Neural cell (in vitro differentiated cells): Measurements from ENCODE around the gene ESPN. TPM values are rescaled to one million over a fixed set of nuclear protein-coding genes. Genes with fewer than 3 reads are reported as not detected.

Source experiments
- H2AFZ ChIP-seq: fragments of 200-600, 300-800 bp; sonication (generic), shearing (Covaris generic); 2 replicates; pipeline ENCODE4 v1.6.0; 2014; ENCODE audit warnings: low read depth, mild to moderate bottlenecking, antibody characterized with exemption, low read length, moderate library complexity
- H3F3A ChIP-seq: fragments of 200-600 bp; shearing (Covaris generic); 2 replicates; pipeline ENCODE4 v1.6.1; 2016; ENCODE audit warnings: mild to moderate bottlenecking, moderate library complexity, mixed read lengths, antibody characterized with exemption, low read length; ENCODE audit not compliant: insufficient read depth, poor library complexity, severe bottlenecking
- H3K27ac ChIP-seq: fragments of 200-600, 300-800 bp; sonication (generic), shearing (Covaris generic); 2 replicates; pipeline ENCODE4 v1.5.1; 2014; ENCODE audit warnings: mild to moderate bottlenecking, low read length, moderate library complexity
- H3K27me3 ChIP-seq: fragments of 300-800, 200-600 bp; sonication (generic), shearing (Covaris generic); 2 replicates; pipeline ENCODE4 v1.6.0; 2014; ENCODE audit warnings: mild to moderate bottlenecking, low read depth, low read length, moderate library complexity; ENCODE audit not compliant: insufficient read depth
- H3K36me3 ChIP-seq: fragments of 300-800, 200-600 bp; sonication (generic), shearing (Covaris generic); 2 replicates; pipeline ENCODE4 v1.5.1; 2014; ENCODE audit warnings: mild to moderate bottlenecking, antibody characterized with exemption, low read length, moderate library complexity; ENCODE audit not compliant: insufficient read depth
- H3K4me2 ChIP-seq: fragments of 300-800, 200-600 bp; sonication (generic), shearing (Covaris generic); 2 replicates; pipeline ENCODE4 v1.6.0; 2014; ENCODE audit warnings: mild to moderate bottlenecking, low read length
- H3K4me3 ChIP-seq: fragments of 300-800, 200-600 bp; sonication (generic), shearing (Covaris generic); 2 replicates; pipeline ENCODE4 v1.5.1; 2014; ENCODE audit warnings: mild to moderate bottlenecking, low read length, moderate library complexity
- H3K79me2 ChIP-seq: fragments of 200-600 bp; shearing (Covaris generic); replicated peaks from 2 replicates; pipeline ENCODE4 v1.6.0; 2014; ENCODE audit warnings: mild to moderate bottlenecking, low read length, moderate library complexity; ENCODE audit not compliant: insufficient read depth
- H3K9ac ChIP-seq: fragments of 300-800, 200-600 bp; sonication (generic), shearing (Covaris generic); 2 replicates; pipeline ENCODE4 v1.6.1; 2016; ENCODE audit warnings: mild to moderate bottlenecking, low read length, mixed read lengths
- H3K9me2 ChIP-seq: fragments of 200-600 bp; shearing (Covaris generic); 2 replicates; pipeline ENCODE4 v1.6.1; 2016; ENCODE audit warnings: mild to moderate bottlenecking, low read length, mixed read lengths; ENCODE audit not compliant: insufficient read depth
- H3K9me3 ChIP-seq: fragments of 200-600, 300-800 bp; sonication (generic), shearing (Covaris generic); 2 replicates; pipeline ENCODE4 v1.6.1; 2016; ENCODE audit warnings: mild to moderate bottlenecking, mixed run types, low read length, moderate library complexity, mixed read lengths
- H4K20me1 ChIP-seq: fragments of 200-600 bp; shearing (Covaris generic); 2 replicates; pipeline ENCODE4 v1.6.1; 2016; ENCODE audit warnings: mild to moderate bottlenecking, mixed run types; ENCODE audit not compliant: insufficient read depth
- EP300 ChIP-seq: fragments of 450-650 bp; conservative IDR thresholded peaks from 2 replicates; pipeline ENCODE4 v1.6.1; 2014; ENCODE audit warnings: antibody characterized with exemption, mild to moderate bottlenecking, moderate library complexity; ENCODE audit not compliant: poor library complexity, severe bottlenecking
- EZH2 ChIP-seq: fragments of 200-600, 300-800 bp; shearing (Covaris generic), sonication (generic); IDR thresholded peaks from 2 replicates; pipeline ENCODE4 v1.6.1; 2014; ENCODE audit warnings: antibody characterized with exemption, low read length, borderline replicate concordance, mild to moderate bottlenecking; ENCODE audit not compliant: insufficient read depth, poor library complexity, severe bottlenecking
- MXI1 ChIP-seq: fragments of 450-650 bp; conservative IDR thresholded peaks from 2 replicates; pipeline ENCODE4 v1.6.1; 2014; ENCODE audit warnings: antibody characterized with exemption, mild to moderate bottlenecking; ENCODE audit not compliant: poor library complexity, severe bottlenecking
- POLR2AphosphoS5 ChIP-seq: IDR thresholded peaks from 2 replicates; pipeline ENCODE4 v1.6.1; 2012
- RAD21 ChIP-seq: fragments of 450-650 bp; conservative IDR thresholded peaks from 2 replicates; pipeline ENCODE4 v1.6.1; 2014; ENCODE audit warnings: antibody characterized with exemption, mild to moderate bottlenecking, moderate library complexity
- REST ChIP-seq: IDR thresholded peaks from 2 replicates; pipeline ENCODE4 v1.6.1; 2012; ENCODE audit warnings: borderline replicate concordance
- SMC3 ChIP-seq: fragments of 450-650 bp; conservative IDR thresholded peaks from 2 replicates; pipeline ENCODE4 v1.6.1; 2014; ENCODE audit warnings: antibody characterized with exemption, mild to moderate bottlenecking, moderate library complexity; ENCODE audit not compliant: poor library complexity
- TAF1 ChIP-seq: IDR thresholded peaks from 2 replicates; pipeline ENCODE4 v1.6.1; 2012; ENCODE audit warnings: low read depth
- polyA plus RNA-seq: library from polyadenylated mRNA; depleted of rRNA; stranded (reverse); fragments of >200 nt; gene quantifications from 2 replicates; pipeline ENCODE4 v1.2.3, GENCODE V29; 2014
- TF ChIP-seq, protein P1 (sequence below): fragments of 450-650 bp; IDR thresholded peaks from 2 replicates; pipeline ENCODE4 v1.5.1; 2014; ENCODE audit warnings: antibody characterized with exemption, mild to moderate bottlenecking, moderate library complexity; ENCODE audit not compliant: poor library complexity, severe bottlenecking

The ESPN gene
- polyA plus RNA-seq, 1 donor from 2014 or later, result not detected

GRCh38 chr1:6467744-6468688 is 43.4 kb downstream of the ESPN start:
- Histone ChIP-seq H3K79me2 (no peaks in the 10 kb centered on the region), H3K9ac (no peak overlapping the region), H3K27ac (no peak overlapping the region), H2AFZ (no peak overlapping the region), H3K9me3 (no peaks in the 10 kb centered on the region), H3F3A (no peaks in the 10 kb centered on the region), H3K4me2 (no peak overlapping the region), H3K9me2 (no peaks in the 10 kb centered on the region), H3K4me3 (no peak overlapping the region), H3K36me3 (no peaks in the 10 kb centered on the region), H4K20me1 (no peaks in the 10 kb centered on the region), H3K27me3 (no peaks in the 10 kb centered on the region)
- no peak for TF ChIP-seq POLR2AphosphoS5
- no peak for TF ChIP-seq MXI1
- TF ChIP-seq EZH2, result no peak
- no peak for TF ChIP-seq SMC3
- no peak for TF ChIP-seq REST
- TF ChIP-seq RAD21, result no peak
- TF ChIP-seq, protein P1, sequence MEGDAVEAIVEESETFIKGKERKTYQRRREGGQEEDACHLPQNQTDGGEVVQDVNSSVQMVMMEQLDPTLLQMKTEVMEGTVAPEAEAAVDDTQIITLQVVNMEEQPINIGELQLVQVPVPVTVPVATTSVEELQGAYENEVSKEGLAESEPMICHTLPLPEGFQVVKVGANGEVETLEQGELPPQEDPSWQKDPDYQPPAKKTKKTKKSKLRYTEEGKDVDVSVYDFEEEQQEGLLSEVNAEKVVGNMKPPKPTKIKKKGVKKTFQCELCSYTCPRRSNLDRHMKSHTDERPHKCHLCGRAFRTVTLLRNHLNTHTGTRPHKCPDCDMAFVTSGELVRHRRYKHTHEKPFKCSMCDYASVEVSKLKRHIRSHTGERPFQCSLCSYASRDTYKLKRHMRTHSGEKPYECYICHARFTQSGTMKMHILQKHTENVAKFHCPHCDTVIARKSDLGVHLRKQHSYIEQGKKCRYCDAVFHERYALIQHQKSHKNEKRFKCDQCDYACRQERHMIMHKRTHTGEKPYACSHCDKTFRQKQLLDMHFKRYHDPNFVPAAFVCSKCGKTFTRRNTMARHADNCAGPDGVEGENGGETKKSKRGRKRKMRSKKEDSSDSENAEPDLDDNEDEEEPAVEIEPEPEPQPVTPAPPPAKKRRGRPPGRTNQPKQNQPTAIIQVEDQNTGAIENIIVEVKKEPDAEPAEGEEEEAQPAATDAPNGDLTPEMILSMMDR, result no peak
- TF ChIP-seq TAF1, result no peak
- no peak for TF ChIP-seq EP300

- no peaks in the 10 kb centered on the region for H3K36me3 ChIP-seq
- H4K20me1 ChIP-seq, result no peaks in the 10 kb centered on the region
- H3F3A ChIP-seq, result no peaks in the 10 kb centered on the region
Measured at GRCh38 chr1:6468729-6469461, 44.3 kb downstream of the ESPN start.

More at GRCh38 chr1:6468729-6469461, 44.3 kb downstream of the ESPN start:
- H3K9me3 ChIP-seq, result no peaks in the 10 kb centered on the region
- TF ChIP-seq TAF1 (no peak), SMC3 (no peak), EP300 (no peak), POLR2AphosphoS5 (no peak), MXI1 (no peak), RAD21 (no peak)
- H3K4me2 ChIP-seq, result no peak overlapping the region
- no peak overlapping the region for H3K4me3 ChIP-seq
- no peaks in the 10 kb centered on the region for H3K27me3 ChIP-seq
- H3K79me2 ChIP-seq, result no peaks in the 10 kb centered on the region
- H3K9me2 ChIP-seq, result no peaks in the 10 kb centered on the region
- no peak overlapping the region for H3K9ac ChIP-seq
- H3K27ac ChIP-seq, result no peak overlapping the region
- H2AFZ ChIP-seq, result no peak overlapping the region
